HepG2 (cell line): Measurements from ENCODE around the gene MEX3D.

Source experiments
- CTCF ChIP-seq: sonication (generic); formaldehyde crosslinking; IDR thresholded peaks from 2 replicates; pipeline ENCODE4 v1.5.0; 2020; ENCODE audit warnings: mild to moderate bottlenecking, missing genetic modification reagents, moderate library complexity
- EHMT2 ChIP-seq: fragments of 200-600 bp; sonication (generic); IDR thresholded peaks from 2 replicates; pipeline ENCODE4 v1.7.0; 2017; ENCODE audit warnings: antibody characterized with exemption, low read depth, low read length, borderline replicate concordance
- ELK4 ChIP-seq: sonication (generic); formaldehyde crosslinking; IDR thresholded peaks from 2 replicates; pipeline ENCODE4 v1.9.0; 2021; ENCODE audit warnings: missing genetic modification reagents, borderline replicate concordance
- MAX ChIP-seq: IDR thresholded peaks from 2 replicates; pipeline ENCODE4 v1.6.1; 2012; ENCODE audit warnings: inconsistent platforms
- POLR2AphosphoS5 ChIP-seq: IDR thresholded peaks from 2 replicates; pipeline ENCODE4 v1.6.1; 2012; ENCODE audit warnings: low read depth, low read length
- PTBP1 ChIP-seq: fragments of 200-400 bp; formaldehyde crosslinking; IDR thresholded peaks from 2 replicates; pipeline ENCODE4 v1.6.1; 2018; ENCODE audit warnings: low read length, low read depth; ENCODE audit not compliant: poor library complexity, severe bottlenecking
- RFX5 ChIP-seq: IDR thresholded peaks from 2 replicates; pipeline ENCODE4 v1.6.1; 2011; ENCODE audit warnings: low read depth, low read length, improper control_type of control experiment
- SP1 ChIP-seq, 2 experiments: fragments of 450-650 bp in 1 of 2; sonication (generic) in 1 of 2; formaldehyde crosslinking in 1 of 2; IDR thresholded peaks; 2 replicates each; pipeline versions ENCODE4 v1.4.0 to v1.6.1; 2016 to 2020; ENCODE audit warnings: missing genetic modification reagents in 1 of 2
- YY1 ChIP-seq: IDR thresholded peaks from 2 replicates; pipeline ENCODE4 v1.6.1; 2011; ENCODE audit warnings: low read length, low read depth, moderate library complexity, mild to moderate bottlenecking; ENCODE audit not compliant: insufficient read depth, insufficient replicate concordance
- ZKSCAN1 ChIP-seq: fragments of 150-350 bp; IDR thresholded peaks from 2 replicates; pipeline ENCODE4 v1.6.1; 2014; ENCODE audit warnings: low read length
- ZNF720 ChIP-seq: sonication (generic); formaldehyde crosslinking; IDR thresholded peaks from 2 replicates; pipeline ENCODE4 v1.4.0; 2020; ENCODE audit warnings: missing genetic modification reagents
- ZNF773 ChIP-seq: sonication (generic); formaldehyde crosslinking; IDR thresholded peaks from 2 replicates; pipeline ENCODE4 v1.4.0; 2020; ENCODE audit warnings: missing genetic modification reagents, borderline replicate concordance

- no peak for TF ChIP-seq SP1 (IDR thresholded peaks at IDR 0.05)
- TF ChIP-seq SP1 (CRISPR knock-in tag; IDR thresholded peaks at IDR 0.05) = no peak
- TF ChIP-seq PTBP1 = no peak
- TF ChIP-seq ELK4 (CRISPR knock-in tag) = no peak
- no peak for TF ChIP-seq ZKSCAN1
- TF ChIP-seq POLR2AphosphoS5 = no peak
- TF ChIP-seq CTCF (CRISPR knock-in tag) = no peak
- TF ChIP-seq MAX = no peak
- TF ChIP-seq YY1 = no peak
- TF ChIP-seq ZNF773 (CRISPR knock-in tag) = no peak
- no peak for TF ChIP-seq ZNF720 (CRISPR knock-in tag)
- TF ChIP-seq RFX5 = no peak
- TF ChIP-seq EHMT2 = no peak
These were observed 46.5 kb downstream of the MEX3D start for GRCh38 chr19:1521636-1522035.
